ENCODE measurements around the gene NSMCE3.

Gene NSMCE3

GRCh38 chr15:29222129-29222853, 47.3 kb downstream of the NSMCE3 start:
- H3K4me3 ChIP-seq (ENCODE audit: low read depth, low read length) = no peak overlapping the region

GRCh38 chr15:29220852-29221251, 48.8 kb downstream of the NSMCE3 start:
- no peak overlapping the region for H3K4me3 ChIP-seq (ENCODE audit: low read depth, low read length)

- H3K4me3 ChIP-seq (ENCODE audit: low read depth, low read length) = no peak overlapping the region
Measured at GRCh38 chr15:29216955-29217354, 52.7 kb downstream of the NSMCE3 start.

Data from iPS-11a (cell line).